NCI-H1436 (cell line): ENCODE measurements around the gene RBM19.
"Not testable (repeated sequence)": the region's sequence is repeated elsewhere in the genome, so short reads cannot be mapped to it uniquely, and the experiment has no call there.

Experiments
- DNase-seq: peaks from one replicate; lab custom pipeline; 2025; lab: John Stamatoyannopoulos, UW

RBM19 gene

DNA sequence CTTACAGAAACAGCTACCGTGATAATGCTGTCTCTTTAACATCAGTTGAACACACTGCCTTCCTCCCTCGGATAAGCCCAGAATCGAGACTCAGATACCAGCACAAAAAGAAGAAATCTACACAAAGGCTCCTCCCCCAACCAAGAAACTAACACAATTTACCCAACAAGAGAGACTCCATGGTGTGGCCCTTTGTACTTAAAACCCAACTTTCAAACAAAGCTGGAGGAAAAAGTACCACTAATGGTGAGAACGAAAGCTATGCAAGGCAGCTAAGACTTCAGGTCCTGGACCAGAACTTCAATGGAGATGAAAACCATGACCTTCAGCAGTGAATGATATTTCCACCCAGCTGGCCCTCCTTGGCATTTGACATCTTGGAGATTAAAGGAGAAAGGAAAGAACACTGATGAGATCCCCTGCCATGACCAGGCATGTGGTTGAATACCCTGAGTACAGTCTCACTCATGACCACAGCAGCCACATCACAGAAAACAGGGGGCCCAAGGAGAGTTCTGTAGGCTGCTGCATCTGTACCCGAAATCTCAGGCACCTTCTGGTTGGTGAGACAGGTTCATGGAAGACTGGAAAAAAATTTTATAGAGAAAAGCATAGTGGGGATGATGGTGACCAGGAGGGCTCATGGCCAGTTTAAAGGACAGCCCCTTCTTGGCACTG lies 36.7 kb downstream of the RBM19 start:
- no peak for DNase-seq

DNA sequence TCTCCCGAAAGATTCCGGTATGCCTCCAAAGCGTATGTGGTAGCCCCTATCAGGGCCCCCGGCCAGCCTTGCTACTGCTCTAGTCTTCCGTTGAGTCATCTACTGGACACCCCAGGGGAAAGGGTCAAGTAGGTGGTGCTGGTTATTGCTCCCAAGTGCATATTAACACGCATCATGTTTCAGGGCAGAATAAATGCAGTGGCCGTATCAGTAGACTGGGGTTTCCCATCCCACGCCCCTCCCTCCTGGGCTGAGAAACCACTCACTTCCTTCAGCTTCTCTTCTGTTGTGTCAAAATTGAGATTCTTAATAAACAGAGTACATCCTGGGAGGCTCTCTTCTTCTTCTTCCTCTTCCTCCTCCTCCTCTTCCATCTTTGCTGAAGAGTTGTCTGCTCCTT lies 39.3 kb downstream of the RBM19 start:
- DNase-seq = no peak

DNA sequence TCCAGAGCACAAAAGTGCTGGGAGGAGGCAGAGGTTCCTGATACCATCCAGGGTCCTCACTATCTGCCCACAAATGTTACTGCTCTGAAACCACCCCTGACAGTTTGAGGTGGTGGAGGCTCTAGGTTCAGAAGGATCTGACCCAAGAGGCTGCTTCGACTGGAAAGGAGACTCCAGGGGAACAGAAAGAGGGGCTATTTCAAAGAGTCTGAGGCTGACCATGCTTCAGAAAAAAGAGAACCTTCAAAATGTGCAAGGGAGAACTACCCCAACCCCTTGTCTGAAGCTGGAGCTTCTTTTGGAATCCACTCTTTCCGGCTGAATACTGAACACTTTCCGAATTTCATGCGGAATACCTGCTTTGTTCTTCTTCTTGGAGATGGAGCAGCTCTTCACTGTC lies 41.8 kb downstream of the RBM19 start:
- DNase-seq = no peak

DNA sequence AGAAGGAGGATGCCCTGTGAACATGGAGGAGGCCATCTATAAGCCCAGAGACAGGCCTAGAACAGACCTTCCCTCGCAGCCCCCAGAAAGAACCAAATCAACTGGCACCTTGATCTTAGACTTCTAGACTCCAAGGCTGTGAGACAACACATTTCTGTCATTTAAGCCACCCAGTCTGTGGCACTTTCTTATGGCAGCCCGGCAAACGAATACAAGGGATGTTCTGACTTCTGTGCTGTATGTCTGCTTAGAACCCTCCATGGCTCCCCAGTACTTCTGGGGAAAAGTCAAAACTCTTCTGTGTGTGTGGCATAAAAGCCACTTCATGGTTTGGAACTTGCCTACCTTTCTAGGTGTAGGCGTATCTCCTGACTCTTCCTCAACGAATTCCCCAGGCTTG lies 42.9 kb downstream of the RBM19 start:
- DNase-seq = no peak

DNA sequence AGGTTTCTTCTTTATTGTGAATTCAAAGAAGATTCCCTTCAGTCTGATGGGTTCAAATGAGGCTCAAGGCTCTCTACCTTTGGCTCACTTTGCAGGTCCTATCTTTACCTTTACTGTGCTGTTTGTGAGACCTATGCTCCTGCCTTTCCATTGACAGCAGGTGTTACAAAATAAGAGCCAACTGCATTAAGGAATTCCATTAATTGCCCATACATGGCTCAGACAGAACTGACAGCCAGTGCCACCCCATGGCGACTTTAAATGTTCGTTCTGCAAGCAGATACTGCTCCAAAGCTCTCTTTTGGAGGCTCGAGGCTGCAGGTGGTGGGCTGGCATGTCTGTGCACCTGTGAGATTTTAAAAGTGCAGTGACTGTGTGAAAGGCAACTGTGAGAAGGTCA lies 44.7 kb downstream of the RBM19 start:
- no peak for DNase-seq

DNA sequence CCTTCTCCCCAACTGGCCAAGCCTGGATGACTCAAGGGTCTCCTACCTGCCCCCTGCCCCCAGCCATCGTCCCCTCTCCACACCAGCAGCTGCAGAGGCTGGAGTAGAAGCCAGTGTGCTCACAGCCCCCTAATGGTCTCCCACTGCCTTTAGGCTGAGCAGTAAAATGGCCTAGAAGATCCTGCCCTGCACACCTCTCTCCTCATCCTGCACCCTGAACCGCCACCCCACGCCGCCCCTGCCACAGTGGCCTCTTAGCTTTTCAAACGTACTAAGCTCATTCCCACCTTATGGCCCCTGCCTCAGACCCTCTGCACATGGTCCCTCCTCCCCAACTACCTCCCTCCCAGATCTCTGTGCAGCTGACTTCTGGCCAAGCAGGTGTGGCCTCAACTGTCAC lies 46.3 kb downstream of the RBM19 start:
- no peak for DNase-seq

DNA sequence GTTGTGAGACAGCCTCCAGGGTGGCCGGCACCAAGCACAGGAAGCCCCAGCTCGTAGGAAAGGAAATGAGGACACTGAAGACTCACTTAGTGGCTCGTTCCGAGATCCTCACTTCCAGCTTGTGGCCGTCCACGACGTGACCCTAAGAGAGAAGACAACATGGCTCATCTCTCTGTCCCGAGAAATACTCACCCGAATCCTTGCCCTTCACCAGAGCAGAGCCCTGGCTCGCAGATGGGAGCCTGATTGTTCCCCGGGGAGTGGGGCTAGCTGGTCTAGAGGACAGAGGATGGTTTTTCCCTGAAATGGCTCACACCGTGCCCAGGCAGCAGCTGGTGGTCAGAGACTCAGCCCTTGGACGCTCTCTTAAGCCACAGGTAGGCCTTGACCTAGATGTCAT lies 47.8 kb downstream of the RBM19 start:
- DNase-seq = no peak

DNA sequence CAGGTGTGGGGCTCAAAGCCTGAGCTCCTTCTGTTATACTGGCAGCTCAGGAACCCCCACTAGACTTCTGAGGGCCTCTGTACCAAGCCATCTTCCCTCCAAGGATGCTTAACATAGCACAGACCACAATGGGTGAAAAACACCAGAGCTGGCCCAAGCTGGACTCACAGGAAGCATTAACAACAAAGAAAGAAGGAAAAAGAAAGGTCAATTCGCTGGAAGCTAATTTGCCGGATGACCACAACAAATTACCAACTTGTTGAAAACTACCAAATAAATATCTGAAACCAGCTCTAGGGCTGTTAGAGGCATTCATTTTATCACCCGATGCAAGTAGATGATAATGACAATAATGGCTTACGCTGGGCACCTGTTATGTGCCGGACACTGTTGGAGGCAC lies 48.7 kb downstream of the RBM19 start:
- DNase-seq = no peak

DNA sequence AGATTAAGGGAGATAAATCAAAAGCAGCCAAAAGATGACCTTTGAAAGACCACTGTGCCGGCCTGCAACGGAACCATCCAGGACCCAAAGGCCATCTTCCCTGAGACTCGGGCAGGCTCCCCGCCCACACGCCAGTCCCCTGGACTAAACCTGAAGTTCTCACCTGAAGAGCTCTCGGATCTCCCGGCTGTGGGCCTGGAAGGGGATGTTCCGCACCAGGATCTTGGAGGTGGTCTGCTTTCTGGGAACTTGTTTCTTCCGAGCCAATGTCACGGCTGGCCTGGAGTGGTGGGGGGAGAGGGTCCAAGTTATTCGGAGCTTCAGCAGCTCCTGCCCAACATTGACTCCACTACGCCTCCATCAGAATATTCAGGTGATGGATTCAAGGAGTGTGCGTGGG lies 51.3 kb downstream of the RBM19 start:
- no peak for DNase-seq

DNA sequence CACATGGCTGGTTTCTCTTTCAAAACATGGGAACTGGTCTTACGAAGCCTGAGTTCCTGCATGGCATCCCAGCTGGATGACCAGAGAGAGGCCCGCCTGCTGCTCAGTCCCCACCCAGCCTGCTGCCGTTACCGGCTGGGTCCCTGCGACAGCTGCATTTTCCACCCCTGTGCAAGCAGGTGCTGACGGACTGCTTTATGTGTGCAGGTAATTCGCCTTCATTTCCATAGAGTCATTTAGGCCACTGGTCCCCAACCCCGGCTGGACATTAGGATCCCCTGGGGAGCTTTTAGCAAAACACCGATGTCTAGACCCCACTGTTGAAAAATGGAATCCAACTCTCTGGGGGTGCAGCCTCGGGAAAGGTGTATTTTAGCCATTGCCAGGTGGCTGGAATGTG lies 51.9 kb downstream of the RBM19 start:
- DNase-seq = no peak

DNA sequence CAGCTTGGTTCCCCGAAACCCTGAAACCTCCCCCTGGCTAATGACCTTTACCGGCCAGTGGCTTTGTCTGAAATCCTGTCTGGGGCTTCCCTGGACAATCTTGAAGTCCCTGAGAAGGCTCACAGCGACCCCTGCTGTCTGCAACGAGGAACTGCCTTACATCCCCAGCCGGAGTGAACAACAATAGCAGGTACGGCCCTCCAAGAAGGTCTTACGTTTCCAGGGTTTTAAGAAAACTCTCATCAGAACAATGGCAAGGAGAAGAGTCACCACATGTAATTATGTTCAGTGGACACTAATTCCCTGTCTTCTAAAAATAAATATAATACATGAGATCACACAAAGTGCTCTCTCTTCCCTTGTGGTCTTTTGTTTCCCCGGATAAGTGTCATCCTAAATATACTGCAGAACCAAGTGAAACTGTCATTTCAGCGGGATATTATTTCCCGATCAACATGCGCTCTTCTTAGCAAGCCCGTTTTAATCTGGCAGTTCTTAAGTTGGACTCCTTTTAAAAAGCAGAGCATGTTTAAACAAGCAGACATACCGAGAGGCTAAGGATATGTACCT lies 53.3 kb downstream of the RBM19 start:
- peak; percentile 71 for DNase-seq

DNA sequence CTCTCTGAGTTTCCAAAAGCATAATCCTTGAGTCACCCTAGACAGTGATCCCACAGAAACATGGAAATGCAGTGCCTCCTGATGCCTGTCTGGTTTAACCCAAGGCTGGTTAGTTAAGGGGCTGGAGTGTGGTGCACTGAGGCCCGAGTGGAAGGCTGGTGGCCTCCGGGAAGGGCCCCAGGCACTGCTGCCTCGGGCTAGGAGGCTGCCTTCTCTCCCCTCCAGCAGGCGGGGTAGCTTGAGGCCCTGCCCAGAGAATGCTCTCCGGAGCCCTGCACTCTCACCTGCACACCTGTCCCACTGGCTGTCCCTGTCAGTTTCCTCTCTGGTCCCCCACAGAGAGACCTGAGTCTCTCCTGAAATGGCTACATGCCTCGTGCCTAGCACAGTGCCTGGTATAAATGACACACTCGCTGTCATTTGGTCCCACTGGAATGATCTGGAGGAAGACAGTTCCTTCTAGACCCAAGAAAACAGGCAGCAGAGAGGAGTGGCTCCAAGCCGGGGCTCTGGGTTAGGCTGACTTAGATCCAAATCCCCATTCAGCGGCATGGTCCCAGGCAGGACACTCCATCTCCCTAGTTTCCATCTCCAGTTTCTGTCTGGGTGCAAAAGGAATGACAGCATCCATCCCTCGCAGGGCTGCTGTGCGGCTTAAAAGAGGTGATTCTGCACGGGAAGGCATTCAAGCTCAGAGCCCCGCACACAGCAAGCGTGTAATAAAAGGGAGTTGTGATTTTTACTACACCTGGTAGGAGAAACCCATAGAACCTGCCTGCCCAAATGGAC lies 54.0 kb downstream of the RBM19 start:
- DNase-seq = no peak

DNA sequence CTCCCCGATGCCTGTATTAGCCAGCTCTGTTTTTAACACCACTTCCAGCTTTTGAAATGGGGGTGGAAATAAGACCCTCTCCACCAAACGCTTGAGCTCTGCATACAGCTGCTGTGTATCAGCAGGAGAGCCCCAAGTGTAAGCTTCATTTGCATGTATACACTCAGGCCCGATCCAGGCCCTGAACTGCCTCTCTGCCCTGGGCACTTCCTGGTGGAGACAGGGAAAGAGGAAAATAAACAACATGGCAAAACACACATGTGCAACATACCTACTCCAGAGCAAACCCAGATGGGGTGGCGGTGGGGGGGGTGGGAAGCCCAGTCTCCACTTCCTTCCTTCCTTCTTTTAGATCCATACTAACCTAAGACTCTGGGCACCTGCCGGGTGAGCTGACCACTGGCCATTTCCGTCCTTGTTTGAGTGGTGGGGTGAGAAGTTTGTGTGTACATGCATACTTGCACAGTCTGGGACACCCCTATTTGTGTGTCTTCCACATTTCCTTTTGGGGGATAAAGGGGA lies 55.3 kb downstream of the RBM19 start:
- no peak for DNase-seq

DNA sequence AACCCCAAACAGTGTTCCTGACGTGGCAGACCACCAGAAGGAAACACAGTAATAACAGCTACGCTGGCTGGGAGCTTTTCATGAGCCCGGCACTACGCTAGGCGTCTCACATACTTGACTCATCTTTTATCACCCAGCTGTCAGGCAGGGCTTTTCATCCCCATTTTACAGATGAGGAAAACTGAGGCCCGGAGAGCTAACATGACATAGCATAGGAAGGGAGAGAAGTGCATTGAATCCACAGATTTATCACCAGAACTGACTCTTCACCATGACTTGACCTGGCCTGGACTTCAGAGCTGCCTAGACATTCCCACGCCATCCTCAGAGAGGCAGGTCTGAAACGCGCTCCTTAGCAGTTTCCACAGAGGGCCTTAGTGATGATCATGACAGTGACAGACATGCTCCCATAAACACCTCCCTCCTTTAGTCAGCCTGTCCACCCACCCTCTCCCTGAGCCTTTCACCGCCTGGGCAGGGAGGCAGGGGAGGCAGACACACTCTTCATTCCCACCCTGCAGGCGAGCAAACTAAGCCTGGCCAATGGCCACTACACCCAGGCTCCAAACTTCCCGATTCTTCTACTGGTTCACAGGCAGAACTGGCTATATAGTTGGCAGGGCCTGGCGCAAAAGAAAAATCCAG lies 56.2 kb downstream of the RBM19 start:
- DNase-seq = no peak

DNA sequence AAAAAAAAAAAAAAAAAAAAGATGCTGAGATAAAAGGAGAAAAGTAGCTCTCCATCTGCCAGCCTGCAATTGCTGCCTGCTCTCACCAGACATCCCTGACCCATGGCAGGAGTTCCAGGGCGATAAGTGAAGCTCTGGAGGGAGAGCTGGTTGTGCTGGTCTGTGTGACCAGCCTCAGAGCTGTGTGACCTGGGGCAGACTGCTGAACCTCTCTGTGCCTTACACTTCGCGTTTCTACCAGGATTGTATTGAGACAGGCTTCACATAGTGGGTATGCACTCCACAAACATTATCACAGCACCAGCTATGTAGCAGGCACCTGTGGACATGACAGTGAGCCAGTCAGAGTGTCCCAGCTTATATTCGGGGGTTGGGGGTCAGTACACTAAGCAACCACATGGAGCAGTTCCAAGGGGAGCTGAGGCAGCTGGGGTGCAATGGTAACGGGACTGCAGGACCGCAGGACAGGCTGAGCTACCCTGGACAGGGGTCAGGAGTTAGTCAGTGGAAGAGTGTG lies 57.5 kb downstream of the RBM19 start:
- no peak for DNase-seq

DNA sequence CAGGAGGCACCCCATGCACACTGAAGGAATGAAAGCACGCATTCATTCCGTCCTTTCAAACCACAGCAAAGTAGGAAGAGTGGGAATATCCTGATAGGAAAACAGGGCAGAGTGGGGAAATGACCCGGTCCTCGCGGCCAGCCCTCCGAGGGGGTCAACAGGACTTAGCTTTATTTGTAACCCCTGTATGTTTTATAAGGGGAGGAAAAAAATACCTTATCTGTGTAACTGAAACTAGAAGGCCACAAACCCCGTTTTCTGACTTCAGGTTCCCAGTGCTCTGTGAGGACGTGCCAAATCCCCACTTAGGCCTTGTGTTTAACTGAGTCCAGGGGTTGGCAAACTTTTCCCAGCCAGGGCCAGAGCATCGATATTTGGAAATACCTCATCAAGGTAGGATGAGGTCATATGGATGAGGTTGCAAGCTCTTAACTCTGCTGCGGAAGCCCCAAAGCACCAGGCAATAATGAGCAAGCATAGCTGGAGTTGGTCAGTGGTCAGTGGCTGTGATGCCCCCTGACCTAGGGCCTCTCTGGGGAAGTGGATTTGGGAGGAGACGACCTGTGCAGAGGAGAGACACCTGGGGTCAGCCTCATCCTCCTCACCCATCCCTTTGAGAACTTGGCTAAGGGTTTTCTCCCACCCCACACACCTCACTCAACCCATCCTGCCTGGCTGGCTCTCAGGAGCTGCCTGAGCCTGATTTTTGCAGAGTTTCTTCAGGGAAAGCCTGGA lies 58.5 kb downstream of the RBM19 start:
- no peak for DNase-seq

DNA sequence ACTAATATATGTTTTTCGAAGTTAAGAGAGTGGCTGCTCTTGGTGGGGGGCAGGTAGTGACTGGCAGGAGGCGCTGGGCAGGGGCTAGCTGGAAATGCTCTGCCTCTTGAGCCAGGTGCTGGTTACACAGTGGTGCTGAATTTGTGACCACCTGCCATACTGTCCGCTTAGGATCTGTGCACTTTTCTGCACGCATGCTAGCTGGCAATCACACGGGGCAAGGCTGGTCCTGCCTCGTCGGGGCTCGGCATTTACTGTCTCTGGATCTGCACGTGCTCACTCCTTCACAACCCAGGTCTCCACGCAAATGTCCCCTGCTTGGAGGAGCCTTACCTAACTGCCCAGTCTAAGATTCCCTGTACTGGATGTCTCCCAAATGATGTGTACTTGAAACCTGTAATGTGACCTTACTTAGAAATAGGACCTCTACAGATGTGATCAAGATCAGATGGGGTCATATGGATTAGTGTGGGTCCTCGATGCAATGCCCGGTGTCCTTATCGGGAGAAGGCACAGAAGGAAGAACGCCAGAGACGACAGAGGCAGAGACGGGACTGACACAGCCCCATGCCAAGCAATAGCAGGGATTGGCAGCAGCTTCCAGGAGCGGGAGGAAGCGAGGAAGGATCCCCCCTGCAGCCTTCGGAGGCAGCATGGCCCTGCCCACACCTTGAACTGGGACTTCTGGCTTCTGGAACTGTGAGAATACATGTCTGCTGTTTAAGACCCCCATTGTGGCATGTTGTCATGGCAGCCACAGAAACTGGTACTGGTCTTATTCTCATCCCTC lies 59.5 kb downstream of the RBM19 start:
- DNase-seq = no peak

DNA sequence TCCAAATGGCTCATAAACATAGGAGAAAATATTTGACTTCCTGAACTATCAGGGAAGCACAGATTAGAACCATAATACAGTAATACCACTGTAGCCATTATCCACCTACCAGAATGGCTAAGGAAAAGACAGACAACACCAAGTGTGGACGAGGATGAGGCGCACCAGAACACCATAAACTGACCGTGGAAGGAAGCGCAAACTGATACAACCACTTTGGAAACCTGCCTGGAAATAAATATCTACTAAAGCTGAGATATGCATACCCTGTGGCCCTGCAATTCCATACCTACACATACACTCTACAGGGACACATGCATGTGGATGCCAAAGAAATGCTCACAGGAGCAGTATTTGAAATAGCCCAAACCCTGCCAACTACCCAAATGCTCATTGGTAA lies 60.3 kb downstream of the RBM19 start:
- DNase-seq = no peak

DNA sequence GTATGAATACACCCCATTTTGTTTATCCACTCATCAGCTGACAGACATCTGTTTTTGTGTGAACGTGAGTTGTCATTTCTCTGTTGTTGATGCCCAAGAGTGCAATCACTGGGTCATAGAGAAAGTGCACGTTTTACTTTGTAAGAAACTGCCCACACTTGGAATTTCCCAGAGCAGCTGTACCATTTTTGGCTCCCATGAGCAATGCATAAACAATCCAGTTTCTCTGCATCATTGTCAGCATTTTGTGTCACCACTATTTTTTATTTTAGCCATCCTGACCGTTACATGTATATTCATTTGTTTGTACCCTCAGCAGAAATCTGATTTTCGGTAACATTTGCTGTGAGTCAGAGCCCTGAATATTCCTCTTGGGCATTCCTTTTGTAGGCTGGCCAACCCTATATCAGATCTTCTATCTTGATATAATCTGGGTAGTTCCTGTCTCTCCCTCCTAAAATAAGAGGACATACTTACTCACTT lies 62.7 kb downstream of the RBM19 start:
- DNase-seq = no peak

DNA sequence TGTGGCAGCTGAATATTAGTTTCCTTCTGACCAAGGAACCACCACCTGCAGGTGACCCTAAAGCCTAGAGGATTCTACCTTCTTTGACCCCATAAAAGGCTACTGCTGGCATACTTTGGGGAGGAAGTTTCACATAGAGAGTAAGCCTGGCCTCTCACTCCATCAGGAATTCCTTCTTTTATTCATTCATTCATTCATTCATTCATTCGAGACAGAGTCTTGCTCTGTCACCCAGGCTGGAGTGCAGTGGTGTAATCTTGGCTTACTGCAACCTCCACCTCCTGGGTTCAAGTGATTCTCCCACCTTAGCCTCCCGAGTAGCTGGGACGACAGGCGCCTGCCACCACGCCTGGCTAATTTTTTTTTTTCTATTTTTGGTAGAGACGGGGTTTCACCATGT lies 64.8 kb downstream of the RBM19 start:
- DNase-seq = not testable (repeated sequence)

DNA sequence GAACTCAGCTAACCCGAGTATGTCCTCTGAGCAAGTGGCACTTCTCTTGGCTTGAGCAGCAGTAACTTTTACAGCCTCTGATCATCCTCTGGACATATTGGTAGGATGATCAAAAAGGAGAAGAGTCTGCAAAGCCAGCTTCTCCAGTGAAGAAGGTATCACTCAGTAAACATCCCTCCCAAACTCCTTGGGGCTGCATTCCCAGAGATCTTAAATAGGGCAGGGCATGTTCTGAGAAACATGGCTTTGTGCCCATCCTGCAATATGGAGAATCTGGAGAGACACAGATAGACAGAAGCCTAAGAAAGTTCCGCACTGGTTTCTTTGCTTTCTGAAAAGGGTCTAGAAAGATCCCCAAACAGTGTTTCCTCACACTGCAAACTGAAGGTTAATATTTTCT lies 65.4 kb downstream of the RBM19 start:
- no peak for DNase-seq
